Mammary epithelial cell (primary cell): ENCODE measurements around the gene KRTAP4-3.

Experiments used
- CTCF ChIP-seq, 2 donors: IDR thresholded peaks in 1 of 2; conservative IDR thresholded peaks in 1 of 2; 2 replicates each; pipeline ENCODE4 v1.5.1; 2011 to 2012; ENCODE audit warnings: inconsistent platforms in 2 of 2, low read length in 2 of 2, mild to moderate bottlenecking in 2 of 2, control low read depth in 1 of 2, low read depth in 1 of 2; ENCODE audit not compliant: insufficient read depth in 1 of 2; ENCODE audit errors: extremely low read depth in 1 of 2
- EZH2 ChIP-seq: IDR thresholded peaks from 2 replicates; pipeline ENCODE4 v1.6.1; 2012; ENCODE audit warnings: low read length, inconsistent platforms, borderline replicate concordance

DNA sequence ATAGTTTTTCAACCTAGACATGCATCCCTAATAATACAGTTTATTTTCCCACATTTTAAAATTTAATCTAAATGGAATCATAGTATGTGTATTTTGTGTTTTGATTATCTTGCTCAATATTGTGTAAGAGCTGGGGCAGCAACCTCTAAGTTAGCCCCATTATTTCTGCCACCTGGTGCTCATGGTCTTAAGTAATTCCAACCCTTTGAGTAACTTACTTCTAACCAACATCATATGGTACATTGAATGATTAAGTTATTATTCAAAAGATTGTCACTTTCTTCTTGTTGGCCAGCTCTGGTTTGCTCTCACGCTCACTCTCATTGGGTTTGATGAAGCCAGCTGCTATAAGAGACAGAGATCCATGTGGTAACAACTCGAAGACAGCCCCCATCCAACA lies 3.9 kb upstream of the KRTAP4-3 start:
- TF ChIP-seq CTCF (conservative IDR thresholded peaks at IDR 0.05 in 1 of 2, IDR thresholded peaks at IDR 0.05 in 1 of 2; ENCODE audit: extremely low read depth in 1 of 2, insufficient read depth in 1 of 2, low read depth in 1 of 2, low read length in 2 of 2) (no peak), EZH2 (no peak)
